Endothelial cell of umbilical vein (primary cell): ENCODE results near the gene CPNE2. TPM values are rescaled to one million over a fixed set of nuclear protein-coding genes. Genes with fewer than 3 reads are reported as not detected.

Experiments used
- BruUV-seq: library from RNA; stranded (reverse); fragments of 400-500 nt; replicated peaks from 2 replicates; lab custom pipeline; 2021; lab: Mats Ljungman, UMichigan
- CTCF ChIA-PET: fragments of 300-600, 350-600 bp; sonication (Branson Sonifier 250); formaldehyde crosslinking; loops from one replicate; lab custom pipeline; 2021; ENCODE audit warnings: antibody characterized with exemption, inconsistent platforms; lab: Charles Lee
- POLR2A ChIA-PET: fragments of 300-600, 350-600 bp; sonication (Branson Sonifier 250); formaldehyde crosslinking; loops from one replicate; lab custom pipeline; 2021; ENCODE audit warnings: antibody characterized with exemption, inconsistent platforms; lab: Charles Lee
- DNase-seq: peaks from one replicate; pipeline ENCODE4 v3.0.0-alpha.2; 2011; ENCODE audit warnings: low read depth, low spot score
- FAIRE-seq: peaks from 2 replicates; lab custom pipeline; 2011; peaks lifted over from hg19 to GRCh38; lab: Jason Lieb, UNC
- H2AFZ ChIP-seq: 2 replicates; pipeline ENCODE4 v1.6.0; 2012; ENCODE audit warnings: low read depth, low read length, control low read depth, inconsistent platforms
- H3K27ac ChIP-seq: 2 replicates; pipeline ENCODE4 v1.5.1; 2011; ENCODE audit warnings: low read depth, mild to moderate bottlenecking, control low read depth, low read length, moderate library complexity; ENCODE audit not compliant: insufficient read depth
- H3K27me3 ChIP-seq, 2 experiments: 2 replicates each; pipeline versions ENCODE4 v1.6.0 to v1.6.1; 2011; ENCODE audit warnings: low read length in 2 of 2, mixed read lengths in 1 of 2; ENCODE audit not compliant: control insufficient read depth in 2 of 2, insufficient read depth in 2 of 2
- H3K36me3 ChIP-seq, 2 experiments: 2 replicates in 1 of 2; 3 replicates in 1 of 2; pipeline ENCODE4 v1.5.1; 2011; ENCODE audit warnings: low read length in 2 of 2, mild to moderate bottlenecking in 1 of 2, moderate library complexity in 1 of 2; ENCODE audit not compliant: control insufficient read depth in 2 of 2, insufficient read depth in 2 of 2; ENCODE audit errors: extremely low read depth in 1 of 2
- H3K4me1 ChIP-seq: 3 replicates; pipeline ENCODE4 v1.5.1; 2011; ENCODE audit warnings: mild to moderate bottlenecking, low read length; ENCODE audit not compliant: control insufficient read depth, insufficient read depth; ENCODE audit errors: extremely low read depth
- H3K4me2 ChIP-seq: 2 replicates; pipeline ENCODE4 v1.6.1; 2011; ENCODE audit warnings: low read length, control low read depth, mixed read lengths; ENCODE audit not compliant: insufficient read depth
- H3K4me3 ChIP-seq, 3 experiments: fragments of 200-600 bp in 1 of 3; sonication (generic), shearing (Covaris generic) in 1 of 3; replicated peaks in 1 of 3; 2 replicates each; pipeline ENCODE4 v1.5.1; 2011 to 2016; ENCODE audit warnings: control low read depth in 3 of 3, low read length in 3 of 3, mild to moderate bottlenecking in 2 of 3, inconsistent platforms in 1 of 3, low read depth in 1 of 3, moderate library complexity in 1 of 3; ENCODE audit not compliant: insufficient read depth in 1 of 3
- H3K79me2 ChIP-seq: 2 replicates; pipeline ENCODE4 v1.6.0; 2012; ENCODE audit warnings: low read length, inconsistent platforms; ENCODE audit not compliant: control insufficient read depth, insufficient read depth
- H3K9ac ChIP-seq: replicated peaks from 2 replicates; pipeline ENCODE3; 2011; ENCODE audit warnings: low read length, control low read depth; ENCODE audit not compliant: insufficient read depth; ENCODE audit errors: extremely low read depth
- H3K9me1 ChIP-seq: replicated peaks from 3 replicates; pipeline ENCODE4 v1.6.0; 2011; ENCODE audit warnings: mild to moderate bottlenecking, low read length; ENCODE audit not compliant: control insufficient read depth, insufficient read depth; ENCODE audit errors: extremely low read depth
- H3K9me3 ChIP-seq: replicated peaks from 2 replicates; pipeline ENCODE4 v1.5.1; 2012; ENCODE audit warnings: low read length, inconsistent platforms; ENCODE audit not compliant: control insufficient read depth, insufficient read depth
- H4K20me1 ChIP-seq: replicated peaks from 2 replicates; pipeline ENCODE3; 2011; ENCODE audit warnings: mild to moderate bottlenecking, low read length; ENCODE audit not compliant: control insufficient read depth, insufficient read depth; ENCODE audit errors: extremely low read depth
- CTCF ChIP-seq, 2 donors: IDR thresholded peaks; 1 replicate in 1 of 2; 2 replicates in 1 of 2; pipeline ENCODE4 v1.5.1; 2011; ENCODE audit warnings: low read length in 2 of 2, mild to moderate bottlenecking in 2 of 2, moderate library complexity in 2 of 2, control low read depth in 1 of 2, inconsistent platforms in 1 of 2, low read depth in 1 of 2; ENCODE audit not compliant: insufficient read depth in 1 of 2; ENCODE audit errors: extremely low read depth in 1 of 2
- EZH2 ChIP-seq: IDR thresholded peaks from 2 replicates; pipeline ENCODE4 v1.6.1; 2012; ENCODE audit warnings: borderline replicate concordance, low read depth, mild to moderate bottlenecking, moderate library complexity, low read length, inconsistent platforms; ENCODE audit not compliant: severe bottlenecking
- FOS ChIP-seq: IDR thresholded peaks from 2 replicates; pipeline ENCODE4 v1.6.1; 2011; ENCODE audit warnings: mild to moderate bottlenecking, low read length, moderate library complexity, borderline replicate concordance; ENCODE audit not compliant: insufficient read depth
- GATA2 ChIP-seq: IDR thresholded peaks from 2 replicates; pipeline ENCODE4 v1.7.0; 2011; ENCODE audit warnings: low read depth, mild to moderate bottlenecking, moderate library complexity, mixed read lengths, low read length; ENCODE audit not compliant: insufficient read length, insufficient read depth
- JUN ChIP-seq: IDR thresholded peaks from 2 replicates; pipeline ENCODE4 v1.6.1; 2011; ENCODE audit warnings: borderline replicate concordance, low read depth; ENCODE audit not compliant: insufficient read length, insufficient read depth
- MAX ChIP-seq: IDR thresholded peaks from 2 replicates; pipeline ENCODE4 v1.6.1; 2011; ENCODE audit not compliant: insufficient read depth, insufficient read length
- MYC ChIP-seq: IDR thresholded peaks from one replicate; pipeline ENCODE4 v1.6.1; 2011; ENCODE audit warnings: mild to moderate bottlenecking, low read depth, low read length
- POLR2A ChIP-seq: IDR thresholded peaks from 2 replicates; pipeline ENCODE4 v1.6.1; 2012; ENCODE audit warnings: low read depth, mild to moderate bottlenecking, control low read depth, low read length
- POLR2AphosphoS5 ChIP-seq: IDR thresholded peaks from 2 replicates; pipeline ENCODE4 v1.6.1; 2012; ENCODE audit warnings: low read depth, mild to moderate bottlenecking, control low read depth, low read length, moderate library complexity; ENCODE audit not compliant: insufficient read depth
- dilution Hi-C: fragments of 300-500 bp; cut with MboI; formaldehyde crosslinking; loops from one replicate; pipeline ENCODE4 v1.15.0; 2019; ENCODE audit warnings: low sequenced_read_pairs; ENCODE audit not compliant: extremely low pct_ligation_motif_present
- intact Hi-C: fragments of 100-400 bp; cut with micrococcal nuclease; formaldehyde crosslinking; loops from one replicate; pipeline ENCODE4 v1.10.0; 2022
- polyA plus RNA-seq, 4 experiments: library from polyadenylated mRNA; depleted of rRNA in 3 of 4; stranded (reverse) in 3 of 4; unstranded in 1 of 4; fragments of >200 nt; gene quantifications; 2 replicates each; pipeline versions ENCODE4 v1.2.1 to v1.2.3, GENCODE V29; 2011 to 2012; ENCODE audit warnings: missing spikeins in 1 of 4
- total RNA-seq: library from RNA; stranded (reverse); gene quantifications from 2 replicates; pipeline ENCODE4 v1.2.3, GENCODE V29; 2021

Gene CPNE2
- total and polyA plus RNA-seq, 2 donors (not counting 3 experiments of a cell fraction or from before 2014, with no cell fraction given), result 91.9 to 187 TPM

- no peak for TF ChIP-seq FOS
- no peak for TF ChIP-seq EZH2
- no peak for TF ChIP-seq JUN
- no peak for TF ChIP-seq MYC
- TF ChIP-seq POLR2A, result no peak
- H3K27me3 ChIP-seq, result no peaks in the 10 kb centered on the region
- H3K27ac ChIP-seq, result no peak overlapping the region
- no peaks in the 10 kb centered on the region for H4K20me1 ChIP-seq
- no peaks in the 10 kb centered on the region for H3K79me2 ChIP-seq
- no peaks in the 10 kb centered on the region for H3K9me1 ChIP-seq
- no peak overlapping the region for H3K4me2 ChIP-seq
- BruUV-seq, result no TSS peak
- dilution Hi-C loops (no loop called here), intact Hi-C loops (no loop called here)
- H2AFZ ChIP-seq, result no peak overlapping the region
- FAIRE-seq (no peak), DNase-seq (no peak)
- no peak overlapping the region for H3K4me3 ChIP-seq
- H3K36me3 ChIP-seq, result peaks cover 3 to 8% of the 10 kb centered on the region in 2 experiments
- ChIA-PET POLR2A (no interaction called here), CTCF (interaction anchor here (1.1 to 2.2 kb wide), 2 partner anchors 20 to 72 kb away, joined by 4 to 5 read pairs; partner anchors contain the start of gene CPNE2)
- no peaks in the 10 kb centered on the region for H3K9me3 ChIP-seq
- H3K9ac ChIP-seq, result no peak overlapping the region
- H3K4me1 ChIP-seq, result no peaks in the 10 kb centered on the region
Measured at GRCh38 chr16:57165483-57165882, 73.1 kb downstream of the CPNE2 start.

GRCh38 chr16:57165938-57166337, 73.6 kb downstream of the CPNE2 start:
- no peak overlapping the region for H2AFZ ChIP-seq
- H3K9ac ChIP-seq, result no peak overlapping the region
- no peak for FAIRE-seq
- no peaks in the 10 kb centered on the region for H3K9me3 ChIP-seq
- H3K4me3 ChIP-seq, result no peak overlapping the region
- no peak for DNase-seq
- no peaks in the 10 kb centered on the region for H4K20me1 ChIP-seq
- intact Hi-C loops, result no loop called here
- H3K27ac ChIP-seq, result no peak overlapping the region
- no peak for TF ChIP-seq CTCF (IDR thresholded peaks at IDR 0.05; ENCODE audit: extremely low read depth in 1 of 2, insufficient read depth in 1 of 2, low read depth in 1 of 2, low read length in 2 of 2)
- no peak for TF ChIP-seq MAX
- no peak for TF ChIP-seq JUN
- no peak for TF ChIP-seq FOS
- TF ChIP-seq POLR2A, result no peak
- no peak for TF ChIP-seq GATA2
- no peak for TF ChIP-seq EZH2
- no peak for TF ChIP-seq MYC
- no peak for TF ChIP-seq POLR2AphosphoS5
- no TSS peak for BruUV-seq
- H3K79me2 ChIP-seq, result no peaks in the 10 kb centered on the region
- no peaks in the 10 kb centered on the region for H3K27me3 ChIP-seq
- H3K36me3 ChIP-seq, result peaks cover 3 to 9% of the 10 kb centered on the region in 2 experiments
- H3K4me1 ChIP-seq, result no peaks in the 10 kb centered on the region
- POLR2A ChIA-PET, result no interaction called here
- H3K9me1 ChIP-seq, result no peaks in the 10 kb centered on the region
- dilution Hi-C loops, result no loop called here
- H3K4me2 ChIP-seq, result no peak overlapping the region
- CTCF ChIA-PET, result interaction anchor here (5.7 kb wide), 1 partner anchor 73 kb away, joined by 71 read pairs; the partner anchor contains the start of gene CPNE2
